HG02678 (cell line): ENCODE data around the gene ZNF766.
A peak's percentile ranks its signal among the peaks of the same experiment; 100 is the strongest.
"Not testable (repeated sequence)": the region's sequence is repeated elsewhere in the genome, so short reads cannot be mapped to it uniquely, and the experiment has no call there.

Experiments
- ATAC-seq: cut with Tn5 transposase; IDR thresholded peaks from one replicate; pipeline ENCODE4 v1.9.1; 2021; ENCODE audit warnings: mild to moderate bottlenecking, moderate library complexity; ENCODE audit not compliant: unreplicated experiment

Gene ZNF766

DNA sequence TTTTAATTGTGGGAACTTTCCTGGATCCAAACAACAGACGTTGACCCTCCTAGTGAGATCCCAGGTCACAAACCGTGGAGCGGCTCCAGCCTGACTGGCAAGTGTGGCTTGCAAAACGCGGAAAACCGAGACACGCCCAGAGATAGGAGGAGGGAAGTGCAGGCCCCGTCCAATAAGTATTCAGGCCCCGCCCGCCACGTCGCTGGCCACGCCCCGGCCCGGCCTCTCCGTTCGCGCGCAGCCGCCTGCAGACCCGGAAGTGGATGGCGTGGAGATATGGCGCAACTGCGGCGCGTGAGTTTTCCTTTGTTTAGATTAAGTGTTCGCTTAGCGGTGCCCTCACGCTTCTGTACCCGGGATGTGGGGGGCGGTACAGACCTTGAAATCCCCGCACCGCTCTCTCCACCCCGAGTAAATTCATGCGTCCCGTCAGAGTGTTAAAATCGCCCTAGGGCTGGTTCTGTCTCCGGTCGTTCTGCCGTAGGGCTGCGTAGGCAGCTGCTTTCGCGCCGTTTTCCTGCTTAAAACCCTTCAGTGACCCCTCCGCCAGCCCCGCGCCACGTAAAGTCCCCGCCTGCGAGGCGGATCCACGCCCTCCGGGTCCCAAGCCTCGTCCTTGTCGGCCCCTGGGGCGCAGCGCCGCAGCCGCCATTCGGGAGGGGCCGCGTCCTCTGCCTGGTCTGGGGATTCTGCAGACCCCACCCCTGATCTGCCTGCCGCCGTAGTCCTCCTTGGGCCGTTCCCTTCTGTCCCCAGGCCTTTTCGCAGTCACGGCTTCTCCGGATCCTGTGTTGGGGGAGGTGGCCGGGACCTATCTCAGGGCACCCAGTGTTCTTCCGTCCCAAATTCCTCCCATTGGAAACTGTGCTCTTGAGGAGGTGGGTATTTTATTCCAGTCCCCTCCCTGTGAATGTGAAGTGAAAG, at the start of gene ZNF766:
TSS of gene ZNF766 (plus strand) at position 250 of the 924 bp plus-strand sequence. CDS start at position 277, 27 bp downstream.
- ATAC-seq, result peak; percentile 97

GRCh38 chr19:52219611-52220010, 49.8 kb upstream of the ZNF766 start:
- ATAC-seq, result no peak

DNA sequence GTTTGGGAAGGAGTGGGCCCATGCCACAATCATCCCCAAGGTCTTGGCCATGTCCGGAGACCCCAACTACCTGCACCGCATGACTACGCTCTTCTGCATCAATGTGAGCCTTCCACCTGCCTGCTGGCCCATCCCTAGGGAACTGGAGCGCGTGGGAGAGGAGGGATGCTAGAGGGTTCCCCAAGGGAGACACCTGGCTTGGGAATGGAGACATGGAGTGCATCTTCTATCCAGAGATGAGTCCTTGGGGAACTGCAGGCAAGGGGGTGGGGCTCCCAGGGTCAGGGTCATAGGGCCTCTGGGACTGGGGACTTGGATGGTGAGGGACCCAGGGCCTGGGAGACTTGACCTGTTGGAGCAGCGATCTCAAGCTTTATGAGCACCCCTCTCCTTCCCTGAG, 48.4 kb upstream of the ZNF766 start:
- ATAC-seq, result no peak

DNA sequence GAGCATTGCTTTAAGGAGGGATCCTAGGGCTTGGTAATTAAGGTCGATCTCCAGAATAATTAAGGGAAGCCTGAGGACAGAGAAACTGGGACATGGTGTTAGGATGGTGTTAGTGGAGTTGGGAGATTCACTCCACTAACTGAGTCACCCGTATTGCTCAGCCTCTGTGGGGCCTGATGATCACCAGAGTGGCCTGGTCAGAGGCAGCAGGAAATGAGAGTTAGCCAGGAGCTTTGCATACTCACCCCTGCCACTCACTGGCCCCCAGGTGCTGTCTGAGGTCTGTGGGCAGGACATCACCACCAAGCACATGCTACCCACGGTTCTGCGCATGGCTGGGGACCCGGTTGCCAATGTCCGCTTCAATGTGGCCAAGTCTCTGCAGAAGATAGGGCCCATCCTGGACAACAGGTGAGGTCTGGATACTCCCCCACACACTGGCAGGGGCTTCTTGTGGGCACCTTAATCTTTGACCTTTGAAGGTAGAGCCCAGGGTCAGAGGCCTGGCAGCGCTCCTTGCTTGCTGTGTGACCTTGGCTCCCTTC, 47.5 kb upstream of the ZNF766 start:
- no peak for ATAC-seq

DNA sequence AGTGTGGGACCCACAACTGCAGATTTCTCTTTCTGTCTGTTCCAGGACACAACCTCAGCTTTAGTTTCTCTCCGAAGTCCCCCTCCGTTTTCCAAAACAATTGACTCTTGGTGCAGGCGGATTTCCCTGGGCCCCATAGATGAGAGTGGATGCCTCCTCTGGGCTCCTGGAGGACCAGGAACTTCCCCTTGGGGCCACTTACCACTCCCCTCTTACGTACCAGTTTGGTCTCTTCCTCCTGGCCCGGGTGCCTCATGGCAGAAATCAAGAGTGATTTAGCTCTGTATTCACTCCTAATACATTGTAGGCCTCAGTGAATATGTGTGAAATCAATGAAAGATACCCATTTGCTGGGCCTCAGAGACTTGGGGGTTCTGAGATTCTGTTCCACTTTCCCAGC, 45.2 kb upstream of the ZNF766 start:
- ATAC-seq, result no peak

DNA sequence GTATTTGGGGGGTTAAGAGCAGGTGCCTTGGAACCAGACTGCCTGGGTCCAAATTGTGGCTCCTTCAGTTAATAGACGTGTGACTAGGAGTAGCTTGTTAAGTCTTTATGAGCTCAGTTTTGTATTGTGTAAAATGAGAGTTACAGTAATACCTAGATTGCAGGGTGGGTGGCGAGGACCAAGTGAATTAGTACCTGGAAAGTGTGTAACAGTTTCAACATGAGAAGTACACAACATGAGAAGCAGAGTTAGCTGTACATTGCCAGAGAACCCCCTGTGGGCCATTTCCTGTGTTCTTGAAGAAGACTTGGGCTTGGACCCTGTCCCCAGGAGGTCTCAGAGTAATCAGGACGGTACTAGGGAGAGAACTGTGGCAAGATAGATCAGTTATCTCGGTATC, 42.7 kb upstream of the ZNF766 start:
- no peak for ATAC-seq

GRCh38 chr19:52227196-52227940, 42.0 kb upstream of the ZNF766 start:
- ATAC-seq, result no peak

GRCh38 chr19:52227980-52228379, 41.4 kb upstream of the ZNF766 start:
- no peak for ATAC-seq

GRCh38 chr19:52229524-52229923, 39.9 kb upstream of the ZNF766 start:
- ATAC-seq, result no peak

DNA sequence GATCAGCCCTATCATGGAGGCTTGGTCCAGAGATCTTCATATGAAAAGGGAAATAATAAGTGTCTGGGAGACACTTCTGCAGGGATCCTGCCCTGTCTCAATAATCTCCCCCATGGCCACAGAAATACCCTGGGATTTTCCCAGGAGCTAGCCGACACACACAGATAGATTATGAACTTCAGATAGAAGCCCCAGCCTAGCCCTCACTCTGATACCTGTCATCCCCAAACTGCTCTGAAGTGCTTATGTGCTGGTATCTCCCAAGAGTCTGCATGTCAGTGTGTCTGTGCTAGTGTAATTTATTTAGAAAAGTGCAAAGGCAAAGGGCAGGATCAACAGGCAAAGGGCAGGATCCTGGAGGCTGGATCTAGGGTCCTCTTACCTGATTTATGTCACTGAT, 38.7 kb upstream of the ZNF766 start:
- no peak for ATAC-seq

DNA sequence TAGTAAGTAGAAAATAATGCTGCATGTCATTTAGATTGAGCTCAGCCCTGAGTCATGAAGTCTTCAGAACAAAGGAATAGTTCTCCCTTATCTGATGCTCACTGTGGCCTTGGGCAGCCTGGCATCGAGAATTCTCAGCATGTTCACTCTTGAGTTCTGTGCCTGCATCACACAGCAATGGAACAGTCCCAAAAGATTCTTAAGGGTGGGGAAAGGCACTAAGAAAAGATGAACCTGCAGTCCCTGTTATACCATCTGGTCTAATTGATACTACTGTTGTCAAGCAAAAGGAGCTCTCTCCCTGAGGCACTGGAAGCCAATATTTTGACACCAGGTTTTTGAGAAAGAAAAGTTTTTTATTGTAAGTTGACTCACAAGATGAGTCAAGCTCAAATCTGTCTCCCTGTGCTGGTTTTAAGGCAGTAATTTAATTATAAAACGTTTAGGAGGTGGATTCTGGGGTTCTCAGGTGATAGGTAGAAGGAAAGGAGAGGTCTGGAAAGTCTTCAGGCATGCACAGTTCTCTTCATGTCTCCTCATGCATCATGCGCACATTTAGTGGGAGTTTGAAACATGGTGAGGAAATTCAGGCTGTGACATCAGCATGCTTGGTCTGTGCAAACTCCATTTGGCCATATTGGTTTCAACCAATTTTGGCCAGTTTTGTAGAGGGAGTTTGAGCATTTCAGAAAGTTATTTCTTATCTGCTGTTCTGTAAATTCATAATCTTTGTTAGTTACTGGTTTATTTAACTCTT, 38.1 kb upstream of the ZNF766 start:
- no peak for ATAC-seq

GRCh38 chr19:52234406-52234805, 35.0 kb upstream of the ZNF766 start:
- ATAC-seq, result no peak

GRCh38 chr19:52237197-52237596, 32.2 kb upstream of the ZNF766 start:
- no peak for ATAC-seq

- ATAC-seq, result no peak
Observed at GRCh38 chr19:52237771-52238400, 31.5 kb upstream of the ZNF766 start.

DNA sequence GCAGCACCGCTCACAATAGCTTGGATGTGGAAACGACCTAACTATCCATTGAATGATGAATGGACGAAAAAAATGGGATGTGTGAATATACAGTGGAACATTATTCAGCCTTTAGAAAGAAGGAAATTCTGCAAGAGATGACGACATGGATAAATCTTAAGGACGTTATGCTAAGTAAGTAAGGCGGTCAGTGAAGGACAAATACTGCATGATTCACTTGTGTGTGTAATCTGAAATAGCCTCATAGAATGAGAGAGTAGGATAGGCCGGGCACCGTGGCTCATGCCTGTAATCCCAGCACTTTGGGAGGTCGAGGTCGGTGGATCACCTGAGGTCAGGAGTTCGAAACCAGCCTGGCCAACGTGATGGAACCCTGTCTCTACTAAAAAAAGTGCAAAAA, 25.4 kb upstream of the ZNF766 start:
- ATAC-seq, result no peak

DNA sequence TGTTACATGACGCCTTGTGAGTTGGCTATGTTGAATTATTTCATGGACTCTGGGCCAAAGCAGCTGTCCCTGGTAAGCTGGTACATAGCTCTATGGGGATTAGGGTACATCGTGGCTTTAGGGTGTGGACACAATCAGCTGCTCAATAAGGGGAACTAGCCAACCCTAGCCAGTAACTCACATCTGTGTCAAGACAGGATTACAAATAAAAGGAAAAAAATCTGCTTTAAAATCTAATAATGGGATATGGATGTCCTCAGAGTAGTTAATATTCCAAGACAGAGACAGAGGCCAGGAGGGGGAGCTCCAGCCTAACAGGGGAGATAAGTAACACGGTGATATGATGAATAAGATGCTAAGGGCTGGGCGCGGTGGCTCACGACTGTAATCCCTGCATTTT, 21.1 kb upstream of the ZNF766 start:
- no peak for ATAC-seq

GRCh38 chr19:52258426-52258825, 11.0 kb upstream of the ZNF766 start:
- no peak for ATAC-seq

DNA sequence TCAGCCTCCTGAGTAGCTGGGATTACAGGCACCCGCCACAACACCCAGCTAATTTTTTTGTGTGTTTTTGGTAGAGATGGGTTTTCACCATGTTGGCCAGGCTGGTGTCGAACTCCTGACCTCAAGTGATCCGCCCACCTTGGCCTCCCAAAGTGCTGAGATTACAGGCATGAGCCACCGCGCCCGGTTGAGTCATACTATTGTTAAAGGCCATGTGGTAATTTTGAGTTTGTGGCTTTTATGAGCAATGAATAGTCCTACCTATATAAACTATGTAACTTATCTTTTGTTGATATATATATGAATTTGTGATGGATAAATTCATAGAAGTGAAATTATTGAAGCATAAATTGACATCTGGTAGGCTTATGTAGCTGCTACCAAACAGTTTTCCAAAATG, 3.8 kb upstream of the ZNF766 start:
- ATAC-seq, result not testable (repeated sequence)

GRCh38 chr19:52270266-52270885, 989 bp downstream of the ZNF766 start:
- peak; percentile 5 for ATAC-seq

DNA sequence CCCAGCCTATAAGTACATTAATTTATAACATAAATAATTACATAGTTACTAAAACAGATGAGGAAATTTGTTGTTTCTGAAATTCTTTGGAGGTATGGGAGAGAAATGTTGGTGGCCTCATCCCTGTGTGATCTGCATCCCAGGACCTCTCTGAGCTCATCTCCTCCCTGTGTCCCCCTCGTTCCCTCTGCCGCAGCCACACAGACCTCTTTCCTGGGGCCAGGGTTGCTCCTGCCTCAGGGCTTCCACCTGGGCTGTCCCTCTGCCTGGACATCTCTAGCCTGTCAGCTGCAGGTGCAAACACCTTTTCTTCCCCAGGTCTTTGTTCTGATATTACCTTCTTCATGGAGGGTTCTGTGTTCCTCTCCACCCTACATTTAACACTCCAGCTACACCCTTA, 3.9 kb downstream of the ZNF766 start:
- no peak for ATAC-seq
